Right renal cortex interstitium (tissue), 3 donors: ENCODE results near the gene MYMK. TPM values are rescaled to one million over a fixed set of nuclear protein-coding genes. Genes with fewer than 3 reads are reported as not detected.

ENCODE experiments used
- DNase-seq, 3 donors: peaks; one replicate each; pipeline ENCODE4 v3.0.0-alpha.2; 2013; ENCODE audit warnings: low read depth in 3 of 3, low spot score in 2 of 3
- polyA plus RNA-seq, 3 donors: library from polyadenylated mRNA; unstranded; fragments of 120-200 nt; gene quantifications; one replicate each; pipeline ENCODE4 v1.2.1, GENCODE V29; 2013; ENCODE audit not compliant: insufficient read length in 3 of 3

Gene MYMK
- polyA plus RNA-seq, 3 donors = not detected

DNA sequence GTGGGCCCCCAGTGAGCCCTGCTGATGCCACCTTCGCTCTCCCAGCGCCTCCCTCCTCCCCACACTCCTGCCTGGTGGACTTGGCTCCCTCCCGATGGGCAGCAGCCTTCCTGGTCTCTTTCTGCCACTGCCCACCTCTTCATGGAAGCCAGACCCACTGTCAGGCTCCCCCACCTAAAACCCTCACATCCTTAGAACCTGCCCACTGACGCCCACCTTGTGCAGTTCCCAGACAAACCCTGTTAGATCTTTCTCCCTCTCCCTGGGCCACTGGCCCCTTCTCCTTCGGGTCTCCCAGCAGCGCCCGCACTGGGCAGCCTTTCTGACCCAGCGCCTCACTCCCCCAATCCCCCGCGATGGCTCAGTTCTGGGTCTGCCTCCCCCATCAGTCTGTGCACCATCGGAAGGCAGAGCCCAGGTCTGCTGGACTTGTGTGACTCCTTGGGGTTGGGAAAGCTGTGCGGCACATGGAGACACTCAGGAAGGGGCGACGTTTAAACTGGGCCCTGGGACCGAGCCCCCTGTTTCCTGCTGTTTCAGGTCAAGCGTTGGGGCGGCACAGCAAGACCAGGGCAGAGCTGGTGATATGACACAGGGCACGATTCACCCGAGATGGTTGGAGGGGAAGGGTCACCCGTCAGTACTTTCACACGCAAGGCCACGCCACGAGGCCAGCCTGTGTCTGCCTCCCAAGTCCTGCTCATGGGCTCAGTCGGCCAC lies 17.4 kb downstream of the MYMK start:
- no peak for DNase-seq

DNA sequence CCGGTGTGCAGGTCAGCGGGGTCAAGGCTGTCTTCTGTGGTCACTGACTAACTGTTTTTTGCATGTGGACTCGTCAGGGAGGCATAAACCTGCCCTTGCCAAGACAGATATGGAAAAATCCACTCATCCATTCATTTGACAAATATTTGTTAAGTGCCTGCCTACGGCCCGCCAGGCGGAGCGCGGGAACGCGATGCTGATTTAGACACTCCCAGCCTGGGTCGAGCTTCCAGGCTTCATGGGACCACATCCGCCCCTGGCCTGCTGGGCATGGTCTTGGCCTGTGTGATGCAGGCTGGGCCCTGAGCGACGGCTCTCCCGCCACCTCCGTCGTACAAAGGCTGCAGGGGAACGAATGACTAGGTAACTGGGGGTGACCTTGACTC lies 18.1 kb downstream of the MYMK start:
- no peak for DNase-seq

DNA sequence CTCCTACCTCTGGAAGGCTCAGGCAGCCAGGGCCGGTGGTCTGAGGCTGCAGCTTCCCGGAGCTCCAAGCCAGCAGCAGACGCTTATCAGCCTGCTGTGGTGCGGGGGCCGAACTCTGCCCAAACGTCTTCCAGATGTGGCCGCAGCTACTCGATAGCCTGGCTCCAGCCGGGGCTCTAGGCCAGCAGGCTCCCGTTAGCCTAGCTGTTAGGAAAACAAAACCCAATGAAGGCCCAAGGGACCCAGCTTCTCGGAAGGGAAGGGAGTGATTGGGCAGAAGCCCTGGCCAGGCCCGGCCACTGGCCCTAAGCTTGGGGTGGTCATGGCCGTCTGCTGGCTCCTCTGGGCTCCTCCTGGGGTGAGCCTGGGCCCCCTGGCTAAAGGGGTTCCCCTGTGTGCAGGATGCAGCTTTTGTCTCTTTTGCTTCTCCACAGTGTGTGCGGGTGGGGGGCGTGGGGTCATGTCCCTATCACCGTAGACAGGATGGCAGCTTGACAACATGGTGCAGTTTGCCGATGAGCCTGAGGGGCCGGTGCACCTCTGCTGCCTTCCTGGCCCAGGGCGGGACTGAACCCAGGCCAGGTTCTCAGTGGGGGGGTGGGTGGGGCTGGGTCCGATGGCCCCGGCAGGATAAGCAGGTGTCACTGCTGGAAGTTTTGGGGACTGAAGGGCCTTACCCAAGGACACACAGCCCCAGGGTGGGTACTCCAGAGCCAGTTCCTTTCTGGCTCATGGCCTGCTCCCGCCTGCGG lies 18.7 kb downstream of the MYMK start:
- DNase-seq = no peak

DNA sequence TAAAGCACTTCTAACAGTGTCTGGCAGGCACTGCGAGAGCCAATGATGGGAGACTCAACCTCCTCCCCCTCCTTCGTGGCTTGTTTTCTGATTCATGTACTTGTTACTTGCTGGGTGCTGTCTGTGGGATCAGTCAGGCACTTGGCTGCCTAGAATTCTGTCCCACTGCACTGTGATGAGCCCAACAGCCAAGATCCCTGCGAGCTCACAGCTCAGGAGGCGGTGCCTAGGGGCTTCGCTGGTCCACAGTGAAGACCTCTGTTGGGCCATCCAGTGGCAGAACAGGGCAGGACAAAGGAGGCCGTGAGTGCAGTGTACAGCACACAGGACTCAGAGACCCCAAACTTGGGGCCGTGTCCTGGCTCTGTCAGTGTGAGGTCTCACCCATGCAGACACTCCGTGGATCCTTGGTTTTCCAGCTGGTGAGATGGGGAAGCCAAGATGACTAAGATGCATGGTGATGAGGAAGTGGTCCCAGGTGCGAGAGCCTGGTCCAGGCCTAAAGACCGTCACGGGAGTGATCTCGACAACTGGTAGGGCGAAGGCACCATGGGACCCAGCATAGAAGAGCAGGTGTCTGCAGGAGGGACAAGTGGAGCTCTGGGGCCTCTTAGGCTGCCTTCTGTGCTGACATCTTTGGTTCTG lies 19.5 kb downstream of the MYMK start:
- DNase-seq = no peak

DNA sequence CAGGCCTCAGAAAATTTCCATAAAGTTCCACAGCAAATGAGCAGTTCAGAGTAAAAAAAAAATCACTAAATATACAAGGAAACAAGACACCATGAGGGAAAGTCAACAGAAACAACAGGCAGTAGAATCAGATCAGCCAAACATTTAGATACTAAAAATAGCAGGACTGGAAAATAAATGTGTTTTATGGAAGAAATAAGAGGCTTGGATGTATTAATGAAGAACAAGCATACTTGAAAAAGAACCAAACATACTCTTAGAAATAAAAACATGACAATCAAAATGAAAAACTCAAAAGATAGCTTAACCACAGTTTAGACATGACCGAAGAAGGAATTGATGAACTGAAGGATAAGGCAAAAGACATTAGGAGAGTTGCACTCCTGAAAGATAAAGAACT lies 22.6 kb downstream of the MYMK start:
- no peak for DNase-seq

DNA sequence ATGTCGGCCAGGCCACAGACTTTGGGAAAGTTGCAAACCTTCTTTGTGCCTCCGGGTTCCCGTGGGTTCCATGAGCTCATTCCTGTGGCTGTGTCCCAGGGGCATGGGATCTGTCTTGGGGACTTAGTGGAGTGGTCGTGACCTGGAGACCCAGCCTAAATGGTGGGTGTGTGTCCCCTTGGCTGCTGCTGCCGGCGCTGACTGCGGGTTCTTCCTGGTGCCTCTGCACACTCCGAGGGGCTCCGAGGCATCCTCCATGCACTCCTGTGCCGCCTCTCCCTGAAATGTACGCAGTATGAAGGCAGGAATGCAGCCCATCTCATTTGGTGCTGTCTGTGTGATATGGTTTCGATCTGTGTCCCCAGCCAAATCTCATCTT lies 24.9 kb downstream of the MYMK start:
- no peak for DNase-seq

DNA sequence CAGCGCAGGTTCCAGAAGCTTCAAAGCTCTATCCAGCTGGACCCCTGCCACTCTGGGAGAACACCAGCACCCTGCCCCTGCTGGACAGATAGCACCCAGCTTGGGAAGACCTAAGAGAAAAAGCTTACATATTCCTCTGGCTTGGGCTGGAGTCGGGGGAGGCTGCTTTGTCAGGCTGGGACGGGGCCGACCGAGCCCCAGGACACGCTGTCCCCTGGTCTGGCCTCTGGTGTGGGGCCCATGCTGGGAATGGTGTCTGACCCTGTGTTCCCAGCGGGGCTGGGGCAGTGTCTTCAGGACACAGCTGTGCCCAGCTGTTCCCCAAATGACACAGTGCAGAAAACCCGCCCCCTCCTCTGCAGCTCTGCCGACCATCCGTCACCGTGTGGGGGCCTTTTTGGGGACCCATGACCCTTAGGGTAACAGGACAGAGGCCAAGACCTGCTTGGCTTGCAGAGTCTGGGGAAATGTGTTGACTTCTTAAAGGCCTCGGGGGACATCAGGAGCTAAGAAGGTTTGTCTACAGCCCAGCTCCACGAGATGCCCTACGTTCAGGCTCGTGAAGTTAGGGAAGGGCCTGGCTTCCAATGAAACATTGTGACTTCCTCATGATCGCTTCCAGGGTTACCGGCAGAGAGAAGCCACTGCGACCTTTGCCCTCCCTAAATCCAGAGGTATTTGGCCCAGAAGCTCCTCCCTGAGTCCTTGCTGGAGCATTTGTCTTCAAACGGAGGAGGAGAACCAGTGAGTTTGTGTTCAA lies 25.4 kb downstream of the MYMK start:
- no peak for DNase-seq

DNA sequence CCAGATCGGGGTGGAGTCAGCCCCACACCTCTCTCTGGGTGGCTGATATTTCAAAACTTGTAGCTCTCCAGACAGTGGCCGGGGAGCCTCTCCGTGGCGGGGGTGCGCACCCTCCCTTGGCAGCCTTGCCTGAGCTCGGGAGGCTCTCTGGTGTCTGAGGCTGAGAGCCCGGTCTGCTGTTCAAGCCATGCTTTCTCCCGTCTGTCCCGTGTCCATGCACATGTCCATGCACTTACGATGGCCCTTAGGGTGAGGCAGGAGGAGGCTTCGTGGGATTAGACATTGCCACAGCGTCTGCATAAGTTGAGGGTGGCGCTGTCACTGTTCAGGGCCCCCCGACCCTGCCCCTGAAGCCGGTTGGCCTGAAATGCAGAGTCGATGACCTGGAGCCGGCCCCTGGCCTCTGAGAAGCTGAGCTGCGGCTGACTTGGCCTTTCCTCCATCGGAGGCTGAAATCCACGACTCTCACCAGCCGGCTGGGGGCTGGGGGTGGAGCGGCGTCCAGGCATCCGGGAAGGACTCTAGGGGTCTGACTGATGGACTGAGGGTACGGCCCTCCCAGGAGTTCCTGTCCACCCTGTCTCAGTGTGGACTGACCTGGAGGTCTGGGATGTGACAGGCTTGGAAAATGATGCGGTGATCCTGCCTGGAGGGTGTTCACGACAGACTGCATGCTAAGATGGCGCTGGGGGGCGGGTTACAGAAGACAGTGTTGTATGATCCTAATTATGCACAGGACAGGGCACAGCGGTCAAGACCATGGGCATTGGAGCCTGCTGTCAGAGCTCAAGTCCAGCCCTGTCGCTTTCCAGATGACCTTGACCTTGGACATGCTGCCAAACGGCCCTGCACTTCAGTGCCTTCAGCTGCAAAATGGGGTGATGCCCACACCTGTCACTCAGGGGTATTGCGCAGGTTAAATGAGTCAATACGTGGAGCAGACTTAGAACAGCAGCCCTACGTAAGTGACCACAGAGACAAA lies 27.6 kb downstream of the MYMK start:
- DNase-seq = no peak

DNA sequence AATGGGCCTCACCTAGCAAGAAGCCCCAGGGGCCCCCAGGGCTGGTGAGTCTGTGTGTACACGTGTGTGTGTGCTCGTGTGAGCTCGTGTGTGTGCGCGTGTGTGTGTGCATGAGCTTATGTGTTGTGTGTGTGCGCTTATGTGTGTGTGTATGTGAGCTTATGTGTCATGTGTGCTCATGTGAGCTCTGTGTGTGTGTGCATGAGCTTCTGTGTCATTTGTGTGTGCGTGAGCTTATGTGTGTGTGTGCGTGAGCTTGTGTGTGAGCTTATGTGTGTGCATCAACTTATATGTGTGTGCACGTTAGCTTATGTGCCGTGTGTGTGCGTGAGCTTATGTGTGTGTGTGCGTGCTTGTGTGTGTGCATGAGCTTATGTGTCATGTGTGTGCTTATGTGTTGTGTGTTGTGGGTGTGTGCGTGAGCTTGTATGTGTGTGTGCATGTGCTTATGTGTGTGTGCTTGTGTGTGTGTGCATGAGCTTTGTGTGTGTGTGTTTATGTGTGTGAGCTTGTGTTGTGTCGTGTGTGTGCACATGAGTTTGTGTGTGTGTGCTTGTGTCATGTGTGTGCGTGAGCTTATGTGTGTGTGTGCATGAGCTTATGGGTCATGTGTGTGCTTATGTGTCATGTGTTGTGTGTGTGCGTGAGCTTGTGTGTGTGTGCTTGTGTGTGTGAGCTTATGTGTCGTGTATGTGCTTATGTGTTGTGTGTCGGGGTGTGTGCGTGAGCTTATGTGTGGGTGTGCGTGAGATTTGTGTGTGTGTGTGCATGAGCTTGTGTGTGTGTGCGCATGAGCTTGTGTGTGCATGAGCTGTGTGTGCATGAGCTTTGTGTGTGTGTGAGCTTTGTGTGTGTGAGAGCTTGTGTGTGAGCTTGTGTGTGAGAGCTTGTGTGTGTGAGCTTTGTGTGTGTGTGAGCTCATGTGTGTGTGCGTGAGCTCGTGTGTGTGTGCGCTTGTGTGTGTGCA lies 29.1 kb downstream of the MYMK start:
- DNase-seq = no peak

DNA sequence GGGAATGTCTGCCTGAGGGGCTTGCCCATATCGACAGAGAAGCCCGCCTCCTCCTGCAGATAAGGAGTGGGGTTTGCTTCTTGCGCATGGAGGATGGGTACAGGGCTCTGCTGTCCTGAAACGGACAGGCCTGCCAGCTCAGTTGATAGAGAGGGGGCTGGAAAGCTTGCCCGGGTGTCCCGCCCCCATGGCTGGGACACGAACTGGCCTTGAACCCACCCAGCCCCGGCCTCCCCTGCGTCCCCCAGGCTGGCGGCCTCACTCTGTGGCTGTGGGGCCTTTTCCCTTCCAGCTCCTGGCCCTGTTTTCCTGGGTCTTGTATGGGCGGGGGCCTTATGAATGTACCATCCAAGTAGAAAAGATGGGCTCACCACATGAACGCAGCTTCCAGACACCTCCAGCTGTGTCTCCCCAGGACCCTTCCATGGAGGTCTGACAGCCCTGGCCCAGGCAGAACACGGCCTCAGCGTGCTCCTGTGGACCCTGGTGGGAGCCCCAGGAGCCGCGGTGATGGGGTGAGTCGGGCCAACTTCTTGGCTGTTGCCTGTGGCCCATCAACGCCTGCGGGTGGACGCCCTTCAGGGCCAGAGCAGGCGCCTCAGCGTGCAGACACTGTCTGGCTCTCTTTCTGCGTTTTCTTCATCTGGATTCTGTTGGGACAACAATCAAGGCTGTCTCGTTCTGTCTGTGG lies 30.0 kb downstream of the MYMK start:
- no peak for DNase-seq

DNA sequence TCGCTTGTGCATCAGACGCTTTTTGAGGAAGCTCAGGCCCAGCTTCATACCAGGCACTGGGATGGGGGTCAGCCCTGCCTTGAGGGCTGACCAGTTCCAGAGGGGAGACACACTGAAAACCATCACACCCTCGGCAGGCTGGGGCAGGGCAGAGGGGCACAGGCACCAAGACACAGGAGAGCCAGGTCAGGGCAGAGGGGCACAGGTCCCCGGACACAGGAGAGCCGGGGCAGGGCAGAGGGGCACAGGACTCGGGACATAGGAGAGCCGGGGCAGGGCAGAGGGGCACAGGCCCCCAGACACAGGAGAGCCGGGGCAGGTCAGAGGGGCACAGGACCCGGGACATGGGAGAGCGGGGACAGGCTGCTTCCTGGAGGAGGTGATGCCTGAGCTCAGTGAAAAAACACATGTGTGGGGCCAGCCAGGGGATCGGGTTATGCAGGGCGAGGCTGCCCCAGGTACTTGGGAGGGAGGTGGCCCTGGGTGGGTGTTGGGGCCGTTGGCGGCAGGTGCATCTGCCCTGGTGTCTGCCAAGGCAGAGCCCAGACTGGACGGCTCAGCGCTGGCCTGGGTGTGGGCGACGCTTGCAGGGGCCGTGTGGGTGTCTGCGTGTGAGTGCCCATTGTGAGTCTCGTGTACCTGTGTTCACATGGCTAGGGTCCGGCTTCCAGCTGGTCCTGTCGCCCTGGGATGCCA lies 30.8 kb downstream of the MYMK start:
- DNase-seq = no peak

DNA sequence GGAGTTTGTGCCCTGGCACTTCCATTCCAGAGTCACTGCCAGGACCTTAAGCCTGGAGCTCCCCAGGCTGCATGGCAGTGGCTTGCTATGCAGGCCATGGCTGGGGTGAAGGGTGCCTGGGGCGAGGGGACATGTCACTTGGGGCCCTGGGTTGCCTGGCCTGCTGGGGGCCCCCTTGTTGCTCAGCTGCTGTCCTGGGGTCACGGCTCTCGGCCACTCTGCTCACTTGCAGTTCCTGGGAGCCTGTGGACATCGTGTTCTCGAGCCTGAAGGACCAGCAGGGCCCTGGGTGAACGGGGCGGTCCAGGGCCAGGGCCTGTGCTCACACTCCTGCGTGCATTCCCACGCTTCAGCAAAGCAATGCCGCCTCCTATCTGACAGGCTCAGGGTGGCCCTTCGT lies 31.3 kb downstream of the MYMK start:
- DNase-seq = no peak

DNA sequence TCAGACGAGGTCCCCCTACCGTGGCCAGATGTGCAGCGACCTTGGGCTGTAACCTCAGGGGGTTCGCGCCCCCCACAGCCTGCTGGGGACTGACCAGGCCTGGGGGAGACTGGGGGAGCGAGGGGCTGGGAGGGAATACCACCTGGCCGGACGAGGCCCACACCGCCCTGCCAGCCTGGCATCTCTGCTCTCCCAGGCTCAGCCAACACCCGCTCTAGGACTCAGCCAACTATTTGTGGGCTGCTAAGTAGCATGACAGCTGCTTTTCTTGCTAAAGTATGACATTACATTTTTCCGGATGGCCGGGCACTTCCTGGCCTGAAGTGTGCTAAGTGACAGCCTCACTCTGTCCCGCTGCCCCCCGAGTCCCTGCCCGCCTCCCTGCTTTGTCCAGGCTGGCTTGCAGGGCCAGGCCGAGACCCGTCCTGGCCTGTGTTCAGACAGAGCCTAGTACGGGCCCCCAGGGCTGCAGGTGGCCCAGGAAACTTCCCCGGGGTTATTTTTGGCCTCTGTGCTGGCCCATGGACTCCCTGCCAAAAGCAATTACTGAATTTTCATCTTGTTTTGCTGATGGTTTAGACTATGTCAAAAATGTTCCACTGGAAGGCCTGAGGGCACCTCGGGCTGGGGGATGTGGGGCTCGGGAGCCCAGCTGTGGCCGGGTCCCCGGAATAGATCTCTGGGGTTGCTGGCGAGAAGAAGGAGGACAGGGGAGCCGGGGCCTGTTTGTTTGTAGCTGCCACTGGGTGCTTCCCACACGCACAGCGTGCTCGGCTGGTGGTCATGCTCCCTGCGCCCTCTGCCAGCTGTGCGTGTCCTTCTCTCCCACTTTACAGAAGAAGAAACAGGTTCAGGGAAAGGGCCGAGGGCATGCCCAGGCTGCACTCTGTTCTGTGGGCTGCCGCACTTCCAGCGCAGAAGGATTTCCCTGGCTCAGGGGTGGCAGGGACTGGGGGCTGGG lies 32.4 kb downstream of the MYMK start:
- no peak for DNase-seq

DNA sequence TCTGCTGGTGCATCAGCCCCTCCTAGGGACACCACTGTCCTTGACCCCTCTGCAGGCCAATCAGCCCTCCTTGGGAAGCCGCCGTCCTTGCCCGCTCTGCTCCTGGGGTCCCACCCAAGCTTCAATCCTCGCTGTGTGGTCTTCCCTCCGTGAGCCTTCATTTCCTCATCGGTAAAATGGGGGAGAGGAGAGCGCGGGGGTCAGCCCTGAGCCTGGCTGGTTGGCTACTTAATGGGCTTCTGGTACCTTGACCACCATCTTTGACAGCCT lies 33.2 kb downstream of the MYMK start:
- DNase-seq = no peak

DNA sequence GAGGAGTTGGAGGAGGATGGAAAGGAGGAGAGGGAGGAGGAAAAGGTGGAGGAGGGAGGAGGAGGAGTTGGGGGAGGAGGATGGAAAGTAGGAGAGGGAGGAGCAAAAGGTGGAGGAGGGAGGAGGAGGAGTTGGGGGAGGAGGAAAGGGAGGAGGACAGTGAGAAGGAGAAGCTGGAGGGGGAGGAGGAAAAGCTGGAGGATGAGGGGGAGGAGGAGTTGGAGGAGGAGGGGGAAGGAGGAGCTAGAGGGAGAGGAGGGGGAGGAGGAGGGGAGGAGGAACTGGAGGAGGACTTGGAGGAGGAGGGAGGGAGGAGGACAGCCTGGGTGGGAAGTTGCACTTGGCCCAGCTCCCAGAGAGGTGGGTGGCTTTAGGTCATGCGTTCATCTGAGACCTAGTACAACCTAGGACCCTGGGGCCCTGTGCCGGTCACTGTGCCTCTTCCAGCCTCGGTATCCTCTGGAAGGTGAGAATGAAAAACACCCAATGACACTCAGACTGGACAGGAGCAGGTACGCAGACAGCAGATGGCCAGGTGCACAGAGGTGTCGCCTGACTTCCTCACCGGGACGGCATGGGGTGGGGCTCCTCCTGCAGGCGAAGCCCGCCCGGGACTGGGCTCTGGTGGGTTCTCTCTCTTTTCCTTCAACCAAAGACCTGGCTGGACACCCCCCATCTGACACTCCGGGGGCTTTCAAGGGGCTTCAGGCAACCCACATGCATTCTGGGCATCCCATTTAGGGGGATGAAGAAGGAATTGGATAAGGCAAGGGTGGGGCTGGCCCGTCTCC lies 33.7 kb downstream of the MYMK start:
- no peak for DNase-seq

DNA sequence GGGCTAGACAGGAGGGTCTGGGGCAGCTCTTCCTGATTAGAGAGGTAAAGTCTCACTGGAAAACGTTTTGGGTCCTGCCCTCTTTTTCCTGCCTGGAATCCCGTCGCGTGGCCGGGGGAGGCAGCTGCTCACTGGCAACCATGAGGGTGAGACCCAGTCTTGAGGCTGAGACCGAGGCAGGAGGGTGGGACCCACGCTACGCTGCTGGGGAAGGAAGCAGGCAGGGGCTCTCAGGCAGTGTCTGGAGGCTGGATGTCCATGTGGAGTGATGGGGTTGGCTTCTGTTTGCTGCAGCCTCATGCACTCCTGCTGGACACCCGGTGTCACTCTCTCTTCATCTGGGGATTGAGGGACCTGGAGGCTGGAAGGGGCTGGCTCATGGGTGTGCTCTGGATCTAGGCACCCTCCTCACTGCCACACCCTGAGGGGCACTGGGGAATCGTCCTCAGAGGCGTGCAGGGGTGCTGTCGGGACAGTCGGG lies 34.5 kb downstream of the MYMK start:
- no peak for DNase-seq
